ENCODE results near the gene KLHL6.

The KLHL6 gene

DNA sequence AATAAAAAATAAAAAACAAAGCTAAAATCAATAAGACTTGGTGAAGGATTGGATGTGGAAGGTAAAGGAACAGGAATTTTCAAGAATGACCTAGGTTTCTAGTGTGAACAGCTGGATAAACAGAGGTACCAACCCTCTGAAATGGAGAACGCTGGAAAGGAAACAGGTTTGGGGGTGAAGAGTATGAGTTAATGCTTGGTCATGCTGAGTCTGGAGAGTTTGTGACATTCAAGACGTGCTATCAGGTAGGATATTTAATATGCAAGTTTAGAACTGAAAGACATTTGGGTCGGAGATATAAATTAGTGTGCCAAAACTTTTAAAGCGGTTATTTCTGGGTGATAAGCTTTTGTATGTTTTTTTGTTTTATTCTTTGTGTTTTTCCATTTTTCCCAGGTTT, 11.4 kb upstream of the KLHL6 start:
- DNase-seq (ENCODE audit: low spot score), result no peak

DNA sequence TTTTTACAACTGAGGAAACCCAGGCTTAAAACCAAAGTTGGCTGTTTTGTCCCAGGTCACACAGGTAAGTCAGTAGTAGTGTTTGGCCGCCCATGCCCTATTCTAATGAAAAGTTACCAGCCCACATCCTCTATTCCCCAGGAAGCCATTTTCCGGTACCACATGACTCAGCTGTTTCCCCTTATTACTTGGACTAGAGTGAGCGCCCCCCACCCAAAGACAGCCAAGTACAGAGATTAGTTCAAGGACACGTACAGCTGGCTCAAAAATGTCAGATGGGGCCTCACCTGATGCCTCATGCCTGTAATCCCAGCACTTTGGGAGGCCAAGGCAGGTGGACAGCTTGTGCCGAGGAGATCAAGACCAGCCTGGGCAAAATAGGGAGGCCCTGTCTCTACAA, 8.5 kb upstream of the KLHL6 start:
- DNase-seq (ENCODE audit: low spot score), result no peak

DNA sequence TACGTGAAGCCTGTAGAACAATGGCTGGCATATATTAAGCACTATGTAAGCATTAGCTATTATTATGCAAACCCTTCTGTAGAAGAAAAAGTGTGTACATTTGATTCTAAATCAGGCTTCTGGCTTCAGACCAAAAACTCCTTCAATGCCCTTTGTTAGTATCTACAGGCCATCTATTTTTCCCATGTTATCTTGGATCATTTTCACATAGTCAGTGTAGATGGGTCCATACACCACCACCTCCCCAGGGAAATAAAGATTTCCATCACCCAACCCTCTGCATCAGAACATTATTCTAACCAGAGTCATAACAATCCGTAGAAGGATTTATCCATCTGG, 8.0 kb upstream of the KLHL6 start:
- peak; percentile 40 for DNase-seq (ENCODE audit: low spot score)

DNA sequence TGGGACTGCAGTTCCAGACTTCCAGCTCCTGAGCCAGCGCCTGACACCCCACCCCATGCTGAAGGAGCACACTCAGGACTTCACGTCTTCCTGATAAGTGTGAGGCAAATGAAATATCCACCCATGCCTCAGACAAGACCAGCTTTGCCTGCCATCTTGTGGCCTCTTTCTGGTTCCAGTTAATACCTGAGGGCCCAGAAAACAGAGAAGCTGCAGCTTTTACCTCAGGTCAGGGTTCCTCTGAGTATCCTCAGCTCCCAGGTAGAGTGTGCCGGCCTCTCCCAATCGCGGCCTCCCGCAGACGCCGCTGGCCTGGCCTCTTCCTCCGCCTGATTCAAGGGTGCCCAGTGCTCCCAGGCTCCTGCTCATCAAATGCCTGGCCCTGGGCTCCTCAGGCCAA, 5.1 kb upstream of the KLHL6 start:
- DNase-seq (ENCODE audit: low spot score), result no peak

DNA sequence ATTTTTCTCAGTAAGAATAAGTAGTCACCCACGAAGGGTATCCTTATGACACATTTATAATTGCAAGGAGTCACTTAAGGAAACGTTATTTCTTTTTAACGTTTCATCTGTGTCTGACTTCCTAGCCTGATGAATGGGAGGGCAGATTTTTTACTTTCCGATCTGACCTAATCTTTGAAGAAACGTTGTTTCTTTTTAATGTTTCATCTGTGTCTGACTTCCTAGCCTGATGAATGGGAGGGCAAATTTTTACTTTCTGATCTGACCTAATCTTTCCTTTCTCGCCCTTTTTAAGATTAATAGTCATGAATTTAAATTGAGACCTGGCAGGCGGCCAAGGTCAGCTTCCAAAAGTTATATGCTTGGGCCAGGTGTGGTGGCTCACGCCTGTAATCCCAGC, 3.0 kb upstream of the KLHL6 start:
- DNase-seq (ENCODE audit: low spot score), result peak; percentile 51

DNA sequence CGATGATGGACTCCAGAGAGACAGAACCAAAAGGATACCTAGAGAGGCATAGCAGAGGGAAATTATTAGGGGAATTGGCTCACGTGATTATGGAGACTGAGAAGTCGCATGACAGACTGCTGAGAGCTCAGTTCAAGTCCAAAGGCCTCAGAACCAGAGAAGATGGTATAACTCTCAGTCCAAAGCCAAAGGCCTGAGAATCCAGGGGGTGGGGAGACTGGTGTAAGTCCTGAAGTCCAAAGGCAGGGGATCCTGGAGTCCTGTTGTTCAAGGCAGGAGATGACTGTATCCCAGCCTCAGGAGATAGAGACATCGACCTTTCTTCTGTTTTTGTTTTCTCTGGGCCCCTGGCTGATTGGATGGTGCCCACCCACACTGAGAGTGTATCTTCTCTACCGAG, 1.2 kb upstream of the KLHL6 start:
- no peak for DNase-seq (ENCODE audit: low spot score)

DNA sequence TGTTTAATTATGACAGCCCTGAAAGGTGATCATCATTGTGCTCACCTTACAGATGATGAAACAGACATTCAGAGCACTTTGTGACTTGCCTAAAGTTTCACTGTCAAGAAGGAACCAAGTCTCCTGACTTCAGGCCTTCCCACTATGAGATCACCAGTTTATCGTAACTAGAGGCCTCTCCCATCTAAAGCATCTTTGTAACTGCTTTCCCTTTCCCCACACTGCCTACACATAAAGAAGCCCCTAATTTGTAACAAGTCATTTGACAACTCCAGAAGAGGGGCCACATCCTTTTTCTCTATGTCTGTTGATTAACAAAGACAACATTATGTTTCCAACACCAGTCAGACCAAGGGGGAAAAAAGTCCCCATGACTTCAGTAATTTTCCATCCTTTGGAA, 1.1 kb downstream of the KLHL6 start:
- peak; percentile 58 for DNase-seq (ENCODE audit: low spot score)

DNA sequence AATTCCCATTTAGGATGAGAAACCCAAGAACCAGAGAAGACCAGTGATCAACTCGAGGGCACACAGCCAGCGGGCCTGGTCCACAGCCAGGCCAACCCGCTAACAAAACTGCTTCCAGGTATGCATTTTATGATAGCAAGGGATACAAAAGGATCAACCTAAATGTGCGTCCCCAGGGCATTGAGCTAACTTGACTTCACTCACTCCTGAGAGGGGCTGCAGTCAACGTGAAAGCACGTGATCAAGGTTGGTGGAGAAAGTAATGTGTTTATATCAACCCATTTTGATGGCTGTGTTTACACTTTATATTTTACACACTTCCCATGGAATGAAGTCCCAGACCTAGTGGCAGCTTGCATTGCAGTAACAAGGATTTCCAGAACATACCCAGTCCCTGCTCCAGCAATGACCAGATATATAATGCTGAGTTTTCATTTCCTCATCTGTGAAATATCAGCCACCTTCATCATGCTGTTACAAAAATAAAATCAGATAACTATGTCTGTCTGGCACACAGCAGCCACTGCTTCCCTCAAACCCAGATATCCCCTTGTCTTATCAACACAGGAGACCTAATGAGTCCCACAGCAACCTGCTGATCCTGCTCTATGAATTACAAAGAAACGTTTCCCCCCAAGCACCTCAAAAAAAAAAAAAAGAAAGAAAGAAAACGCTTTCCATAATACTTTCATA, 2.0 kb downstream of the KLHL6 start:
- no peak for DNase-seq (ENCODE audit: low spot score)

DNA sequence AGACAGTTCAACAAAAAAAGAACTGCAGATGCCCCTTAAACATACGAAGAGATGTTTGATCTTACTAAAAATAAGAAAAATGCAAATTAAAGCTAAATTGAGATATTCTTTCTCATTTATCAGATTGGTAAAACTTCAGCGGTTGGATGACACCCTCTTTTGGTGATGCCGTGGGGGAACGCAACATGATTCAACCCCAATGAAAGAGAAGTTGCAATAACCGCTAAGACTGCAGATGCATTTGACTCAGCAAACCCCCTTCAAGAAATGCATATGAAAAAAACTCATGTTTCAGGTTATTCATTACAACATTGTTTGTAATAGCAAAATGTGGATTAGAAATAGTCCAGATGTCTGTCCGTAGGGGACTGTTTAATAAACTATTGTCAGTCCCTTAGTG, 3.6 kb downstream of the KLHL6 start:
- no peak for DNase-seq (ENCODE audit: low spot score)

DNA sequence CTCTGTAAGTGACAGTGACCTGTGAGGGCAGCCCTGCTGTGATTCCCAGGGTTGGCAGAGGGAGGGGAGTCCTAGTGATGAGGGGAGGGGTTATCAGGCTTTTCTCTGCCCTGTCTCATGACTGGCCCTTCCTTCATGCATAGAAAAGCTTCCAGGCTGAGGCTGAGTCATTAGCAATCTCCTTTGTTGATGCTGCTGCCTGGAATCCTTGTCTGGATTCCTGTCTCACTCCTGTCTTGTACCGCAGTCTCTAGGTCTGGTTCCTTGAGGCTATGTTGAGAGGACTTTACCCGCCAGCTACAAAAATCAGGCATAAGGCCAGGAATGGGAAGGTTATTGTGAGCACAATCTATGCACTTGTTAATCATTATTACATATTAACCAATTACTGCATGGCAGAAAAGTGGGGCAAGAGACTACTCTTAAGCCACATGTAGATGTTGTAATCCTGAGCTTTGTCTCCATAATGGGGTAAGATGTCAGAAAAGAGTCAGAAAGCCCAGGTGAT, 7.2 kb downstream of the KLHL6 start:
- DNase-seq (ENCODE audit: low spot score), result peak; percentile 97

DNA sequence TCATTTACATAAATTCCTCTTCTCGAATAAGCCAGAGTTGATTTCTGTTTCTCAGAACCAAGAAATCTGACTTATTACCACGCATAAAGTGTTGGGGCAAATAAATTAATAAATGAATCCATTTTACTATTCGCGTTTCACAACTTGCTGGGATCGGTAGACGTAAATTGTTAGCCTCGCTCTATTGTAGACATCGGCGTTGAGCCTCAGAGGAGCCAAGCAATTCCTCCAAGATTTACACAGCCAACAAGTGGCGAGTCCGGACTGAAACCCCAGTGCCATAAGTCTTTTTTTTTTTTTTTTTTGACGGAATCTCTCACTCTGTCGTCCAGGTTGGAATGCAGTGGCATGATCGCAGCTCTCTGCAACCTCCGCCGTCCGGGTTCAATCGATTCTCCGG, 8.9 kb downstream of the KLHL6 start:
- DNase-seq (ENCODE audit: low spot score), result no peak

DNA sequence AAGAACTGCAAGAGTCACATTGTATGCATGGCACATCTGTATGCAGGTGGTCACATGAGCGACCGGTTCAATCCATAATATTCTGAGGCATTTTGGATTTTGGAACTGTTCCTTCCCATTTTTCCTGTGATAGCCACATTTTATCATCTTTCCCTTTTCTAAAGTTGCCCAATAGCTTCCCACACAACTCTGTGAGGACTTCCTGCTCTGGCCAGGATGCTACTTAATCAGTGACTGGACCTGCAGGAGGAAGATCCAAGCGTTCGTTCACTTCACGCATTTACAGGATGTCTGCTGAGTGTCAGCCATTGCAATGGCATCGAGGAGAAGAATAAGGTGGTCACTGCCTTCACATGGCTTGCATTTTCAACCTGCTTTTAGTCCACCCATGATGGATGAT, 9.8 kb downstream of the KLHL6 start:
- DNase-seq (ENCODE audit: low spot score), result no peak

DNA sequence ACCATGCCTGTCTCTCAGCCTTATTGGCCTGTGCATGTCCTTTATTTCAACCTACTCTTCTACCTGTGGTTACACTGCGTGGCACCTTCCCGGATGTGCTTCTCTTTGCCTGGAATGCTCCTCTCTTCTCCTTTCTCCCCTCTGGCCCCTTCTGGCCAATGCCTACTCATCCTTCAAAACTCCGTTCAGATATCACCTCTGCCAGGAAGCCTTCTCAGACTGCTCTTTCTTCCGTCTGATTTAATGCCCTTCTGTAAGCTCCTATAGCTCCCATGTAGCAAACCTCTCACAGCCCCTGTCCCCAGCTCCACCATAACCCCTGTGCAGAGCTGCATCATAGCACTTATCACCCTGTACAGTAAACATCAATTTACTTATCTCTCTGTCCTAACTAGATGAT, 13.2 kb downstream of the KLHL6 start:
- no peak for DNase-seq (ENCODE audit: low spot score)

DNA sequence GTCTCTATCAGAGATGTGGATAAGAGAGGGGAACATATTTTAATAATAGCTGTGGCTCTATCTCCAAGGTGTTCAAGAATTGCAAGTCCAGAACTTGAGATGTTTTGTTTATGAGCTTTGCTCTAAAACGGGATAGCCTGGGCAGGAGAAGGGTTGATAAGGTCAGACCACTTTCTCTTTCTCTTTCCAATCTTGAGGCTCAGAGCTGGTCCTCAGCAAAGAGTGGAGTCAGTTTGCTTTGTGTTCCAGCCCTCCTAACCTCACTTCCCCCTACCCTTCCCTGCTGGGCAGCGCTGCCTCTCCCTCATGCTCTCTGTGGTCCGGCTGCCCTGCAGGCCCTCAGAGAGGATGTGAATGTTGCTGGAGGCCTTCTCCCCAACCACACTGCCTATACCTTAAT, 13.8 kb downstream of the KLHL6 start:
- DNase-seq (ENCODE audit: low spot score), result no peak

DNA sequence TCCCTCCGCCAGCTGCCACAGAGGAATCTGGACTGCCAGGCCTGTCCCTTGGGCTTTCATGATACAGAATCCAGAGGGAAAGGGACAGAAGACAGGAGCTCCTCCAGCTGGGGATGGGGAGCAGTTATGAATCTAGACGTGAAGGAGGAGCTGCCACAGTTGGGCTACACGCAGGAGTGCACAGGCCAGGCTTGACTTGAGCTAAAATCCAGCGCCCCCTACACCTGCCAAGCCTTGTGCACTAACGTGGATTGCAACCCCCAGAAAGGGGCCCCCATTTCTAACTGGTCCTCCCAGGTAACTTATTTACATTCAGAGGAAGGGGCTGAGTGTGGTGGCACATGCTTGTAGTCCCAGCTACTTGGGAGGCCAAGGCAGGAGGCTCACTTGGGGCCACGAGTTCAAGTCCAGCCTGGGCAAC, 14.3 kb downstream of the KLHL6 start:
- DNase-seq (ENCODE audit: low spot score), result no peak

DNA sequence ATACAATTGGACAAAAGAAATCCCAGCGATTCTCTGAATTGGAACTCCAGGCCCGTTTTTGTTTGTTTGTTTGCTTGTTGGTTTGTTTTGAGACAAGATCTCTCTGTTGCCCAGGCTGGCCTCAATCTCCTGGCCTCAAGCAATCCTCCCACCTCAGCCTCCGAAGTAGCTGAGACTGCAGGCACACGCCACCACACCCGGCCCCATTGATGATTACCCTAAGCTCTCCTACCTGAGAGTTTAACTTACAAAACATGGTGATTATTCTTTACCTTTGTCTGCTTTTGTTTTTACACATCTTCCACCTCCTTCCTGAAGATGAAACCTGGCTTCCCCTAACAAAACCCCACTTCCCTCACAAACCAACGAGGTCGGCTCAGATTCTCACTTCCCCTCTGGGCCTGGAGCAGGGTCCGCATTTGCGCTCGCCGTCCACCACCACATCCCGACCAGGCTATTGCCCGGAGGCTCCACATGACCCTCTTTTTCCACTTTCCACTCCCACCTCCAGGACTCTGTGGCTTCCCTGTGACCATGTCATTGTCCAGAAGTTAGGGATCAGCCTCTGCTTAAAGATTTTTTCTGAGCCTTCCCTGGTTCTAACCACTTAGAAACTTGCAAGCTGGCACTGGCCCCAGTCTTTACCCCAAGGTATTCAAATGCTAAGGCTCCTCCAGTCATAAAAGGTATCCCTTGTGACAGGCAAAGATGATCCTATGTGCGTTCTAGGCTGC, 14.8 kb downstream of the KLHL6 start:
- no peak for DNase-seq (ENCODE audit: low spot score)

DNA sequence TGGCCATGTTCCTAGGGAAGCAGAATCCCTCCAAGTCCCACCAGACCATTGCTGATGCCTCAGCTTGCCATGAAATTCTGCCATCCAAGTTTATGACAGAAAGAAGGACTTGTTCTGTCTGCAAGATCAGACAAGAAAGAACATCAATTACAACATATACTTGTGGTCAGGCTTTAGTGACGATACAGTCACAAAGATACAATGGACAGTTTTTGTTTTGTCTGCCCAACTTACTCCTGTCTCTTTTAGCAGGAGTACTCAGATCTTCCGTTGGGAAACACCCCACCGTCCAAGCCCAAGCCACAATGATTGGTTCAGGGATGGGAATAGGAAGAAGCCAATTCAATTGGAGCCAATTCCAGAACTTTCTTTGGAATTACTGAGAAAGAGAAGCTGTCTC, 15.7 kb downstream of the KLHL6 start:
- DNase-seq (ENCODE audit: low spot score), result no peak

DNA sequence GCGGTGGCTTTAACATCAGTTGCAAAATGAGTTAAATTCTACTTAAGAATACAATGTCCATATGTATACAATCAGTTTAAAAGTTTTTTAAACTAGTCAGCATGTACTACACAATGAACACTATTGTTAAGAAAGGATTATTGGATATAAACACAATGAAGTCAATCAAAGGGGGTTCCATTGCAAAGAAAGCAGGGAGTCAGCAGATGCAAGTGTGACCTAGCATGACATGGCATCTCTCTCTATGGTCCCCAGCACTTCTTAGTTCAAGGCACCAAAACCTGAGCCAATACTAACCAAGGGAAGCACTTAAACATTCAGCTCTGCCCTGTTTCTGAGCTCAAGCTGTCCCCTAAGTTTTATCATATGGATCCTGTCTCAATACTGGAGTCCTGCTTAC, 17.0 kb downstream of the KLHL6 start:
- no peak for DNase-seq (ENCODE audit: low spot score)

DNA sequence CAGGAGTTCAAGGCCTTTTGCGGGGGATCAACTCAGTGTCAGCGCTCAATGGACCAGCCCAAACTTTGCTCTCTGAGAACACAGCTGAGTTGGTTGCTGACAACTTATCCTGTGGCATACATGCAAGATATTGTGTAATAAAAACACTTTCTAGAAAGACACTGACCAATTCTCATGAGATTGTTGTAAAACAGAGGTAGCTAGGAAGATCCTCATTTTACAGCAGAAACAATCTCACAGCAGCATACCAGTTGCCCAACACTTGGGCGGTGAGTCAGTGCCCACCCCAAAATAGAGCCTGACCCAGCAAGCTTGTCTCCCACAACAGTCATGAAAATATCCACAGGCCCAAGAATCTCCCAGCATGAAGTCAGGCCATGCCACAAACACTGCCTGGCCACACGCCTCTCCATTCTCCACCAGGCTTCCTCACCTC, 18.2 kb downstream of the KLHL6 start:
- no peak for DNase-seq (ENCODE audit: low spot score)

DNA sequence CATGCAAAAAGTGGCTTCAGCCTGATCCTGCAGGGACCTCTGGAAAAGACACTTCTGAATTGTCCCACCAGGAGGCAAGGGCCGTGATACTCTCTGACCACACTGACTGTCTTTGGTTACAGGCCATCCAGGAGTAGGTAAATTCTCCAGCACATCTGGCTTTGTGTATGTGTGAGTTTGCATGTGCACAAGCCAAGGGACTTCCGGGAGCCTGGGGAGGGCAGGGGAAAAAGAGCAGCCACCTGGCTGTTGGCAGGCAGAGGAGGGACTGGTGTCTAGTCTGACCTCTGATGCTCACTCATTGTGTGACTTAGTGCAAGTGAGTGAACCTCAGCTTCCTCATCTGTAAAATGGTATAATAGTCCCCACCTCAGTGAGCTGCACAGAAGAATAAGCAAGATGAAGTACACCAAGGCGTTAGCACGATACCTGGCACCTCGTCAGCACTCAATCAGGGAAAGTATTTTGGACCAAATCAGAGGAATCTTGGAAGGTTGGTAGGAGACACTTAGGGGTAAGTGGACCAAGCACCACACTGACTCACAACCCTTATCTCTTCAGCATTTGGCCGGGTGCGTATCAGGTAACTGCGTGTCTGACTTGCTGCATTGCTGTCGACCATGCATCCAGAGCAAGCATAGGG, 19.1 kb downstream of the KLHL6 start:
- no peak for DNase-seq (ENCODE audit: low spot score)

DNA sequence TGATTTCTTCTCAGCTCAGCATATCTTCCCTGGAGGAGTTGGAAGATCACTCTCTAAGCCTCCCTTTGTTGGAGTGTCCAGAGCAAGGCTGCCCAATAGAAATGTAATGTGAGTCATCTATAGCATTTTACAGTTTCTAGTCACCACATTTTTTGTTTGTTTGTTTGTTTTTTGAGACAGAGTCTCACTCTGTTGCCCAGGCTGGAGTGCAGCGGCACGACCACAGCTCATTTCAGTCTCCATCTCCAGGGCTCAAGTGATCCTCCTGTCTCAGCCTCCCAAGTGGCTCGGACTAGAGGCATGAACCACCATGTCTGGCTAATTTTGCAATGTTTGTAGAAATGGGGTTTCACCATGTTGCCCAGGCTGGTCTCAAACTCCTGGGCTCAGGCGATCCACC, 21.3 kb downstream of the KLHL6 start:
- DNase-seq (ENCODE audit: low spot score), result peak; percentile 73

DNA sequence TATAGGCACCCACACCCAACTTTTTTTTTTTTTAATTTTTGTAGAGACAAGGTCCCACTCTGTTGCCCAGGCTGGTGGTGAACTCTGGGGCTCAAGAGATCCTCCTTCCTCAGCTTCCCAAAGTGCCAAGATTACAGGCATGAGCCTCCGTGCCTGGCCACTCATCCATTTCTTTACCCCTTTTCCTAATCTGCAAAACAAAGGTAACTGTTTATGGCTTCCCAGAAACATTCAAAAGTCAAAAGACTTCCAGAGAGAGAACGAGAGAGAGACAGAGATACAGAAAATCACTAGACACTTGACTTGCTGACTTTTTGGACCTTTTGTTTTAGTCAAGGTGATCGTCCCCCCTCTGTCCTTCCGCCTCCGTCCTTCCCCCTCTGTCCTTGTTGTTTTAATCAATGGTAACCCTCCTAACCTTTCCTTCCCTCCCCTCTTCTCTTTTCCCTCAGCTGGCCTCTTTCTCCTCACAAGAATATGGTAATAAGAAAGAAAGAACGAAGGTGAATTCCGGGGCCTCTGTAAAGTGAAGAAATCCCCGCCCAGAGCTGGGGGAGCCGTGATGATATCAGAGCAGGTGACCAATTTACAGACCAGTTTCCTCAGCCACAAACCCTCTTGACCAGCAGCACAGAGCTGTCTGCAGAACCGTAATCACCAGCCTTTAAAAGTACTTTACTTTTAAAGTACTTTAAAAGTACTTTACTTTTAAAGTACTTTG, 21.9 kb downstream of the KLHL6 start:
- no peak for DNase-seq (ENCODE audit: low spot score)
